ENCODE measurements around the gene UFD1. TPM values are rescaled to one million over a fixed set of nuclear protein-coding genes. Genes with fewer than 3 reads are reported as not detected.
"Not testable (repeated sequence)": the region's sequence is repeated elsewhere in the genome, so short reads cannot be mapped to it uniquely, and the experiment has no call there.

Gene UFD1
- total and polyA plus RNA-seq, 2 donors: 47.8 to 130 TPM

GRCh38 chr22:19443544-19444211, 35.3 kb downstream of the UFD1 start:
- DNase-seq (ENCODE audit: low read depth in 6 of 9, low spot score in 9 of 9): no peak
- H3K9me3 ChIP-seq (ENCODE audit: control insufficient read depth in 2 of 2, insufficient read depth in 1 of 2, low read length in 1 of 2): no peaks in the 10 kb centered on the region
- no peak overlapping the region for H3K27ac ChIP-seq (ENCODE audit: low read depth in 1 of 2, low read length in 1 of 2)
- H3K36me3 ChIP-seq (ENCODE audit: control insufficient read depth in 2 of 2, insufficient read depth in 2 of 2, low read length in 1 of 2): peaks cover 20 to 31% of the 10 kb centered on the region in 2 donors
- 96% methylated on average over 7 of the region's 7 CpGs for WGBS
- no peaks in the 10 kb centered on the region for H3K27me3 ChIP-seq (ENCODE audit: control insufficient read depth in 2 of 2, insufficient read depth in 1 of 2, low read length in 1 of 2)
- no peak overlapping the region for H3K4me3 ChIP-seq (ENCODE audit: low read length in 2 of 2)
- H3K4me1 ChIP-seq (ENCODE audit: control insufficient read depth in 2 of 2, insufficient read depth in 2 of 2, low read length in 2 of 2): peaks cover 15 to 17% of the 10 kb centered on the region in 2 donors

GRCh38 chr22:19442166-19442565, 36.8 kb downstream of the UFD1 start:
- no peak for DNase-seq (ENCODE audit: low read depth in 6 of 9, low spot score in 9 of 9)
- no peaks in the 10 kb centered on the region for H3K9me3 ChIP-seq (ENCODE audit: control insufficient read depth in 2 of 2, insufficient read depth in 1 of 2, low read length in 1 of 2)
- 91% methylated on average over 2 of the region's 2 CpGs for whole genome bisulfite sequencing
- H3K36me3 ChIP-seq (ENCODE audit: control insufficient read depth in 2 of 2, insufficient read depth in 2 of 2, low read length in 1 of 2): peaks cover 22 to 34% of the 10 kb centered on the region in 2 donors
- no peaks in the 10 kb centered on the region for H3K27me3 ChIP-seq (ENCODE audit: control insufficient read depth in 2 of 2, insufficient read depth in 1 of 2, low read length in 1 of 2)
- no peak overlapping the region for H3K27ac ChIP-seq (ENCODE audit: low read depth in 1 of 2, low read length in 1 of 2)
- no peak overlapping the region for H3K4me3 ChIP-seq (ENCODE audit: low read length in 2 of 2)
- H3K4me1 ChIP-seq (ENCODE audit: control insufficient read depth in 2 of 2, insufficient read depth in 2 of 2, low read length in 2 of 2): peaks cover 8 to 9% of the 10 kb centered on the region in 2 donors

GRCh38 chr22:19440411-19441195, 38.4 kb downstream of the UFD1 start:
- DNase-seq (ENCODE audit: low read depth in 6 of 9, low spot score in 9 of 9): no peak
- 97% methylated on average over 8 of the region's 8 CpGs for WGBS
- Histone ChIP-seq H3K27me3 (ENCODE audit: control insufficient read depth in 2 of 2, insufficient read depth in 1 of 2, low read length in 1 of 2) (no peaks in the 10 kb centered on the region), H3K9me3 (ENCODE audit: control insufficient read depth in 2 of 2, insufficient read depth in 1 of 2, low read length in 1 of 2) (no peaks in the 10 kb centered on the region), H3K27ac (ENCODE audit: low read depth in 1 of 2, low read length in 1 of 2) (no peak overlapping the region), H3K4me1 (ENCODE audit: control insufficient read depth in 2 of 2, insufficient read depth in 2 of 2, low read length in 2 of 2) (no peaks in the 10 kb centered on the region), H3K4me3 (ENCODE audit: low read length in 2 of 2) (no peak overlapping the region), H3K36me3 (ENCODE audit: control insufficient read depth in 2 of 2, insufficient read depth in 2 of 2, low read length in 1 of 2) (peaks cover 27 to 43% of the 10 kb centered on the region in 2 donors)

GRCh38 chr22:19438298-19438697, 40.7 kb downstream of the UFD1 start:
- WGBS: 92% methylated on average over 7 of the region's 7 CpGs
- no peak for DNase-seq (ENCODE audit: low read depth in 6 of 9, low spot score in 9 of 9)
- Histone ChIP-seq H3K36me3 (ENCODE audit: control insufficient read depth in 2 of 2, insufficient read depth in 2 of 2, low read length in 1 of 2) (peaks cover 23 to 35% of the 10 kb centered on the region in 2 donors), H3K27me3 (ENCODE audit: control insufficient read depth in 2 of 2, insufficient read depth in 1 of 2, low read length in 1 of 2) (no peaks in the 10 kb centered on the region), H3K4me3 (ENCODE audit: low read length in 2 of 2) (no peak overlapping the region), H3K4me1 (ENCODE audit: control insufficient read depth in 2 of 2, insufficient read depth in 2 of 2, low read length in 2 of 2) (peaks cover 0 to under 1% of the 10 kb centered on the region in 2 donors), H3K27ac (ENCODE audit: low read depth in 1 of 2, low read length in 1 of 2) (no peak overlapping the region), H3K9me3 (ENCODE audit: control insufficient read depth in 2 of 2, insufficient read depth in 1 of 2, low read length in 1 of 2) (no peaks in the 10 kb centered on the region)

- WGBS: 98% methylated on average over 9 of the region's 9 CpGs
- DNase-seq (ENCODE audit: low read depth in 6 of 9, low spot score in 9 of 9); H3K27ac ChIP-seq (ENCODE audit: low read depth in 1 of 2, low read length in 1 of 2); H3K9me3 ChIP-seq (ENCODE audit: control insufficient read depth in 2 of 2, insufficient read depth in 1 of 2, low read length in 1 of 2); H3K4me3 ChIP-seq (ENCODE audit: low read length in 2 of 2); H3K27me3 ChIP-seq (ENCODE audit: control insufficient read depth in 2 of 2, insufficient read depth in 1 of 2, low read length in 1 of 2); H3K4me1 ChIP-seq (ENCODE audit: control insufficient read depth in 2 of 2, insufficient read depth in 2 of 2, low read length in 2 of 2): not testable (repeated sequence)
- H3K36me3 ChIP-seq (ENCODE audit: control insufficient read depth in 2 of 2, insufficient read depth in 2 of 2, low read length in 1 of 2): peaks cover 20 to 30% of the 10 kb centered on the region in 2 donors
Measured at GRCh38 chr22:19436444-19437161, 42.4 kb downstream of the UFD1 start.

- Histone ChIP-seq H3K27ac (ENCODE audit: low read depth in 1 of 2, low read length in 1 of 2) (no peak overlapping the region), H3K27me3 (ENCODE audit: control insufficient read depth in 2 of 2, insufficient read depth in 1 of 2, low read length in 1 of 2) (no peaks in the 10 kb centered on the region), H3K4me1 (ENCODE audit: control insufficient read depth in 2 of 2, insufficient read depth in 2 of 2, low read length in 2 of 2) (peaks cover 5 to 15% of the 10 kb centered on the region in 2 donors), H3K9me3 (ENCODE audit: control insufficient read depth in 2 of 2, insufficient read depth in 1 of 2, low read length in 1 of 2) (no peaks in the 10 kb centered on the region), H3K4me3 (ENCODE audit: low read length in 2 of 2) (no peak overlapping the region), H3K36me3 (ENCODE audit: control insufficient read depth in 2 of 2, insufficient read depth in 2 of 2, low read length in 1 of 2) (peaks cover 20% of the 10 kb centered on the region in 2 donors)
- no peak for DNase-seq (ENCODE audit: low read depth in 6 of 9, low spot score in 9 of 9)
- WGBS: 91% methylated on average over 2 of the region's 2 CpGs
Measured at GRCh38 chr22:19434829-19435580, 44.0 kb downstream of the UFD1 start.

GRCh38 chr22:19434401-19434800, 44.6 kb downstream of the UFD1 start:
- Histone ChIP-seq H3K9me3 (ENCODE audit: control insufficient read depth in 2 of 2, insufficient read depth in 1 of 2, low read length in 1 of 2) (no peaks in the 10 kb centered on the region), H3K27me3 (ENCODE audit: control insufficient read depth in 2 of 2, insufficient read depth in 1 of 2, low read length in 1 of 2) (no peaks in the 10 kb centered on the region), H3K4me1 (ENCODE audit: control insufficient read depth in 2 of 2, insufficient read depth in 2 of 2, low read length in 2 of 2) (peaks cover 9 to 18% of the 10 kb centered on the region in 2 donors), H3K4me3 (ENCODE audit: low read length in 2 of 2) (no peak overlapping the region), H3K36me3 (ENCODE audit: control insufficient read depth in 2 of 2, insufficient read depth in 2 of 2, low read length in 1 of 2) (peaks cover 15 to 20% of the 10 kb centered on the region in 2 donors), H3K27ac (ENCODE audit: low read depth in 1 of 2, low read length in 1 of 2) (no peak overlapping the region)
- no peak for DNase-seq (ENCODE audit: low read depth in 6 of 9, low spot score in 9 of 9)
- 98% methylated on average over 7 of the region's 7 CpGs for WGBS

- H3K4me3 ChIP-seq (ENCODE audit: low read length in 2 of 2): peak within 1 kb of the TSS; percentile 91 to 93
- under 1% methylated on average over 74 of the region's 74 CpGs for WGBS
- no peaks in the 10 kb centered on the region for H3K27me3 ChIP-seq (ENCODE audit: control insufficient read depth in 2 of 2, insufficient read depth in 1 of 2, low read length in 1 of 2)
- no peaks in the 10 kb centered on the region for H3K9me3 ChIP-seq (ENCODE audit: control insufficient read depth in 2 of 2, insufficient read depth in 1 of 2, low read length in 1 of 2)
- peaks cover 15 to 27% of the 10 kb centered on the region in 2 donors for H3K36me3 ChIP-seq (ENCODE audit: control insufficient read depth in 2 of 2, insufficient read depth in 2 of 2, low read length in 1 of 2)
- H3K4me1 ChIP-seq (ENCODE audit: control insufficient read depth in 2 of 2, insufficient read depth in 2 of 2, low read length in 2 of 2): peaks cover 20 to 35% of the 10 kb centered on the region in 2 donors
- peak within 1 kb of the TSS; percentile 95 to 96 for H3K27ac ChIP-seq (ENCODE audit: low read depth in 1 of 2, low read length in 1 of 2)
- DNase-seq (ENCODE audit: low read depth in 6 of 9, low spot score in 9 of 9): peak in 8 of 9 donors; percentile 55 to 90 (median 78)
Measured at GRCh38 chr22:19432133-19432851, 46.7 kb downstream of the UFD1 start, which contains the start of gene MRPL40. Gene MRPL40, plus strand, starts transcription at chr22:19432545. Its CDS starts 10 bp downstream, at chr22:19432555.

Data from thymus (tissue), 11 donors.